CD4-positive, alpha-beta T cell treated with Interleukin-4 for 1 hour (primary cell): ENCODE data around the gene ALCAM.
"Not testable (repeated sequence)": the region's sequence is repeated elsewhere in the genome, so short reads cannot be mapped to it uniquely, and the experiment has no call there.

Experiments used
- DNase-seq, 2 donors: peaks; one replicate each; pipeline ENCODE4 v3.0.0-alpha.2; 2020 to 2022

The ALCAM gene

DNA sequence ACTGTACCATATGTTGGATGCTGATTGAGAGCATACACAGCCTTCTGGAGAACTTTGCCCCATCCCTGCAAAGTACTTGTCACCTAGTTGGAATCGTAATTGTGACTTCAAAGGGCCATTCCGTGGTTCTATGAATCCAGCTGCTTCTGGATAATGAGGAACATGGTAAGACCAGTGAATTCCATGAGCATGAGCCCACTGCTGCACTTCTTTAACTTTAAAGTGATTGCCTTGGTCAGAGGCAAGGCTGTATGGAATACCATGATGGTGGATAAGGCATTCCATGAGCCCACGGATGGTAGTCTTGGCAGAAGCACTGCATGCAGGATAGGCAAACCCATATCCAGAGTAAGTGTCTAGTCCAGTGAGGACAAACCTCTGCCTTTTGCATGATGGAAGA, 235.6 kb downstream of the ALCAM start:
- DNase-seq = not testable (repeated sequence)

DNA sequence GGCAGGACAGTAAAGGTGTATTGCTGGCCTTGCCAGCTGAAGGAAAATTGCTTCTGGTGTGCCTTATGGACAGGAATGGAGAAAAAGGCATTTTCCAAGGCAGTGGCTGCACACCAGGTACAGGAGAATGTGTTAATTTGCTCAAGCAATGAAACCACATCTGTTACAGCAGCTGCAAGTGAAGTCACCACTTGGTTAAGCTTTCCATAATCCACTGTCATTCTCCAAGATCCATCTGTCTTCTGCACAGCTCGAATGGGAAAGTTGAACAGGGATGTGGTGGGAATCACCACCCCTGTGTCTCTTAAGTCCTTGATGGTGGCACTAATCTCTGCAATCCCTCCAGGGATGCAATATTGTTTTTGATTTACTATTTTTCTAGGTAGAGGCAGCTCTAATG, 236.8 kb downstream of the ALCAM start:
- not testable (repeated sequence) for DNase-seq

DNA sequence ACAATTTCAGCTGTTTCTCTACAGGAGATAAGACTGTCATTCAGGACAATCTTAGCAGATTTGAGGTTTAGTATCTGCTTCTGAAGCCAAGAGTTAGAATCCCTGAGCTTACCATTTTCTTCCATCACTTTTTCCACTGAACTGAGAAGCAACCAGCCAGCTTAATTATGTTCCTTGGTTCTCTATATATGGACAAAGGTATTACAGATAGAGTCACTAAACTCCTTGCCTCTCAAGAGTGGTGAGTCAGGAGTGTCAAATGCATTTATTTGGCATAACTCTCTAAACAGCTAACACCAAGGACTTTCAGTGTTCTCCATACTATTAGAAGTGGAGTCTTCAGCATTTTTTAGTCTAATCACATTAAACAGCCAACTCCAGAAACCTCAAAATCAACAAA, 239.3 kb downstream of the ALCAM start:
- no peak for DNase-seq

DNA sequence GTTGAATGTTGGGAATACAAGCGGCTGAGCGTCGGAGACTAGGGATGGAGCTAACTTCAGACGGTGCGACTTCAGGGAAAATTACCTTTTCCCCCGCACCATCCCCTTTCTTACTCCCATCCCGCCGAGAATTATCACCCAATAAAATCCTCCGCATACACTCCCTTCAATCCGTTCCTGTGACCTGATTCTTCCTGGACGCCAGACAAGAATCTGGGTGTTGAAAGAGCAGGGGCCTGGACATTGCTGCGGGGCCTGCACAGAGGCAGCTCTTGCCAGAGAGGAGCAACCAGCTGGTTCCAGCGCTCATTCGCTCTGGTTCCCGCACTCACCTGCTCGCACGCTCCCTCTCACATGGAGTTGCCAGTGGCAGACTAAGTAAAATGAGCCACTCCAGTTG, 241.9 kb downstream of the ALCAM start:
- no peak for DNase-seq

DNA sequence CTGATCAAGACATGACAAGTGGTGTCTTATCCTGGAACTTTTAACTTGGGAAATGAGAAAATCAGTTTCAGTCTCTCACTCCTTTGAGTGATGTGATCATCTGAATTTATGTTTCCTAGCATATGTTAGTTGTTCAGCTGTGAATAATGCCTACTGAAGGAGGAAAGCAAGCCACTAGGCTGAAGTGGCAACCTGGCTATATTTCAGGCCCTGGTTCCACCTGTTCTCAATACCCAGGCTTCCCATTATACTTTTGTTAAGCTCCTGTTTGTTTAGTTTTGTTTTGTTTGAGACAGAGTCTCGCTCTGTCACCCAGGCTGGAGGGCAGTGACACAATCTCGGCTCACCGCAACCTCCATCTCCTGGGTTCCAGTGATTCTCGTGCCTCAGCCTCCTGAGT, 243.8 kb downstream of the ALCAM start:
- DNase-seq = no peak

DNA sequence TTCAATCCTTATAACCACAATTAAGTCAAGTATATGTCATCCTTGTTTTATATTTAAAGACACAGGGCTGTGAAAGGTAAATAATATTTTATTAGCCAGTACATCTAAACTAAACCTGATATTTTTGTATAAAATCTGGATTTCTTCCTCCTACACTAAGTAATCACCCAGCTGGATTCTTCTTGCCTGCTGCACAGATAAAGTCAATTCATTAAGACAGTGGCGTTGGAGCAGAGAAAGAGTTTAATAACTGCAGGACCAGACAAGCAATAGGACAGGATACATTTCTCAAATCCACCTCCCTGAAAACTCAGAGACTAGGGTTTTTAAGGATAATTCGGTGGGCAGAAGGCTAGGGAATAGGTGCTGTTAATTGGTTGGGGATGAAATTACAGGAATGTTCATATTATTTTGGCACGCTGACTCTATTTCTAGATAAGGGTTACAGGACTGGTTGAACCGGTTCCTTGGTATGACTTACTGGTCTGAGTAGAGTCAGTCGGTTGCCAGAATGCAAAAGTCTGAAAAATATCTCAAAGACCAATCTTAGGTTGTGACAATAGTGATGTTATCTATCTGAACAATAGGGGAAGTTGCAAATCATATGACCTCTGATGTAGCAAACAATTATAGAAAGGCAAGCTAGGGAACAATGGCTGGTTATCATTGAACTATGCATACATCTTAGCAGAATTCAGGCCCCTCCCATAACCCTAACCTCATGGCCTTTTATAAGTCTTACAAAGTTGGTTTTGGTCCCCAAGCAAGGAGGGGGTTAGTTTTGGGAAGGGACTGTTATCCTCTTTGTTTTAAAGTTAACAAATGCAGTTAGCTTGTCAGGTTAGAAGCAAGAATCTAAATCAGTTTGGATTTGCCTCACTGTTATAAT, 244.8 kb downstream of the ALCAM start:
- no peak for DNase-seq

DNA sequence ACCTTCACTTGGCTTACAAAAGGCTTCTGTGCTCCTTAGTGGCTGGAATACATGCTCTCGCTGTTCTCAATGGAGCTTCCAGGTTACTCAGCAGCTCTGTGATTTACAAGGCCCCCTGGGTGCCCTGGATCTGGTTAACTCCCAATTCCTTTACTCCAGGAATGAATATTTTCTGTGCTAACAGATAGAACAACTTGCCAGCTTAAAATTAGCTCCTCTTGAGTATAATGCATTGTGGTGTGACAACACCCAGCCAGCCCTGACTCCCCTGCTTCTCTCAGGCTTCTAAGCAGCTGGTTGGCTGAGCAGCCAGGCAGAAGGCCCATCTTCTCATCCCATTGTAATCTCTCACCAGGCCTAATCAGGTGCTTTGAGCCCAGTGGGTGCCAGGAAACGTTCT, 246.4 kb downstream of the ALCAM start:
- DNase-seq = no peak

DNA sequence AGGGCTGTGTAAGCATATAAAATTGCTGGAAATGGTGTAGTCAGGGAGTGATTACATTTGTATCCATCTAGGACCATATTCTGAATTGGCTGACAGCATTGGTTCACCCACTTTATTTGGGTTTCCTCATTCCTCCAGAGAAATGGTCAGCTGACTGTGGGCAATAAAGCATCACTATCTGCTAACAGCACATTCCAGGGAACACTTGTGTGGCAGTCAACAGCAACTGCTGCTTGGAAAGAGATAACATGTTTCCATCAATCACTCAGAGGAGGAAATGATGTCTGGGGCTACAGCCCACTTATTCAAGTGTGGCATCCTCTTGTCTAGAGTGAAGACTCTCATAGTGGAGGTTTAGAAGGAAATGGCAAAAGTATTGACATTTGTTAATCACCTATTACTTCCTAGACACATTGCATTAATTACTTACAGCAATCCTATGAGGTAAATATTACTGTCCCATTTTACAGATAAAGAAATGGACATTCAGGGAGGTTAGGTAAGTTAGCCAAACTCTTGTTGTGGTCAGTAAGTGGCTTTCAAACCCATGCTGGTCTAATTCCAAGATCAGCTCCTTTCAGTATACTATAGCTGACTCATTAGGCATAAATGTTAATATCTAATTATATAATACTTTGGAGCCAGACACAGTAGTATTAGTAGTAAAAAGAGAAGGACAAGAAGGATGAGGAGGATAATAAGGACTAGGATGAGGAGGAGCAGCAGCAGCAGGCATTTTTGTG, 247.8 kb downstream of the ALCAM start:
- DNase-seq = no peak

DNA sequence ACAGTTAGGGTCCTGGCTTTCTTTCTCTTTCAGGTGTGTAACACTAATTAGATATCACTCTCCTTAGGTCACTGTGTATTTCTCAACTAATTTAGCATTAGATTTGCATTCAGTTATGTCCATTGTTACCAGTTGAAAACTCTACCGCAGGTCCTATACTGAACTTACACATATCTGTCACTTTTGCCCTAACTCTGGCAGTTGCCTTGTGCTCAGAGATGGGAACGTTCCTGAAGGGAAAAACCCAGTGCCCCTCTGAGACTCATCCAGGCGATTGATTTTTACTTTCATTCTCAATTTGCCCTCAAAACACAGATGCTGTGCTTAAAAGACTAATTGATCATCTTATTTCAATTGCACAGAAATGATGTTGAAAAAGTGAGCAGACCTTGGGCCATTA, 249.1 kb downstream of the ALCAM start:
- no peak for DNase-seq

DNA sequence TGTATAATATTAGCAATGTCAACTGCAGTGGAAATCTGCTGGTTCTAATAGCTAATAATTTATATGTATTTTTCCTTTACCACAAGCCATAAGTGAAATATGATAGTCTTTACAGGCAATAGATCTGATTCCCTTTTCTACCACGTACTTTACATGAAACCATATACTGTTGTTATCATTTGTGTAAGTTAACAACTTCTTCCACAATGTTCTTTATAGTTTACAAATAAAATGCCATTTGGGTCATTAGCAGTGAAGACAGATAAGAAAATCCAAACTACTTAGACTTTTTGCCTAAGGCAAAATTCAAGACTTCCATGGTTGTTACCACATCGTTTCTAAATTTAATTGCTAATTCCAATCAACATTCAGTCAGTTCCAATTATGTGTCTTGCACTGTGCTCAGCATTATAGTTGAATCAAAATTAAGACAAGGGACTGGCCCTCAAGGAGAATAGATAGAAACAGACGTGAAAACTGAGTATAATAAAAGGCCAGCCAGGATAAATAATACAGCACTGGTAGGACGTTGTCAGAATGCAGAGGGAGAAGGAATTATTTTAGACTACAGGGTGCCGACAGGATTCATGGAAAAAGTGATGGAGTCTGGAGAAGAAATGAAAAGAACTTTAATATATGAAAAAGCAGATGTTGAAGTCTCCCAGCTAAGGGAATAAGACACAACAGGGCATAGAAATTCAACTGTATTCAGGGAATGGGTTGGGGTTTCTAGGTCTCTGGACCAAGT, 249.8 kb downstream of the ALCAM start:
- DNase-seq = no peak

DNA sequence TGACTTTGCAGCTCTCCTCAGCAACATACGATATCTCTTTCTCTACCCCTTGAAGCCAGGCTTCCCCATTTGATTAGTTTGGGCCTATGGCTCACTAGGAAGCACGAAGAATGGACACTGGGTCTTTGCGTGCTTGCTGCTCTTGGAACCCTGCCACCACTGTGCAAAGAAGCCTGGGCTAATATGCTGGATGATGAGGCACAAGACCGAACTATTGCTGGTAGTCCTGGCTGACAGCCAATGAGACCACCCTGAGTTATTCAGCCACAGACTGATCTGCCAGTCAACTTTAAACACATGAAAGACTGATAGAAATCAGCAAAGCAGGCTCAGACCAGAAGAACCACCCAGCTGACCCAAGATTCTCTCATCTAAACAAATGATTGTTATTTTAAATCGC, 251.8 kb downstream of the ALCAM start:
- no peak for DNase-seq

DNA sequence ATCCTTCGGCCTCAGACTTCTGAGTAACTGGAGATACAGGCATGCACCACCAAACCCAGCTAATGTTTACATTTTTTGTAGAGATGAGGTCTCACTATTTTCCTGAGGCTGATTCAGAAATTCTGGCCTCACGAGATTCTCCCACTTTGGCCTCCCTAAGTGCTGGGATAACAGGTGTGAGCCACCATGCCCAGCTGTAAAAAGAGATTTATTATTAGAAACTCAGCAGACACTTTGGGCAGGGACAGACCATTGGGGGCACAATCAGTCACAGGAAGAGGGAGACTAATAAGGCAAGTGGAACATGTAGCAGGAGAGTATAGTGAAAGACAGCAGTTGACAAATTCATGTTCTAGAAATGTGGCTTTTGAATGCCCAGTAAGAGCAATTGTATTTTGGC, 252.9 kb downstream of the ALCAM start:
- DNase-seq = no peak

DNA sequence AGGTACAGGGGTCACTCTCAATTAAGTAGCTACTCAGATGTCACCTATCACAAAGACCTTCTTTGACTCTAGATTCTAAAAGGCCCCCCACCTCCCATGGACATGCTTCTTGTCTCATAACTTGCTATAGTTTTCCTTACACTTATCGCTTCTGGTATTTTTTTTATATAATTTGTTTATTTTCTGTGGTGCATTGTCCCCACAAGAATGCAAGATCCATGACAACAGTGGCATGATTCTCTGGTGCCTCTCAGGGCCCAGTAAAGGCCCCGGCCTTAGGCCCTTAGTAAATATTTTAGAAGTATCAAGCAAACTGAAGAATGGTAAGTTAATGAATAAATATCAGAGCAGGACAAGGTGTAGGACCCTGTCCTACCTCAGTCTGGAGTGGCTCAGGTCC, 253.5 kb downstream of the ALCAM start:
- DNase-seq = no peak

DNA sequence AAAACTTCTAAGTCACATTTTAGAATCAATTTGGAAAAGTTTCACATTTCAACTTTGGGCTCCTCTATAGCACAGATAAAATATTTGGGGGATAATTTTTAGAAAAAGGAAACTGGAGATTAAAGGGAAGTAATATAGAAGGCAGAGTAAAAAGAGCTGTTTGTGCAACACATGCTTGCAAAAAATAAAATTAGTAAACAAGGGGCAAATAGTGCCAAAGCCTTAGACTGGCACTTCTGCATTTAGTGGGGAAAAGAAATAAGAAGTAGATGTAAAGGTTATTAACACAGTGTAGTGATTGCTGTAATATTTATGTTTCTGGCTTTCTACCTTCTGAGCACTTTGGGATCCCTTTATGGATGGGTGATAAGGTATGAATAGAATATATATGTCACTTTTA, 255.5 kb downstream of the ALCAM start:
- no peak for DNase-seq
